Measurements from ENCODE around the gene CSRP3. TPM values are rescaled to one million over a fixed set of nuclear protein-coding genes. Genes with fewer than 3 reads are reported as not detected.

The CSRP3 gene
- total RNA-seq, 1 donor from 2014 or later, result not detected

DNA sequence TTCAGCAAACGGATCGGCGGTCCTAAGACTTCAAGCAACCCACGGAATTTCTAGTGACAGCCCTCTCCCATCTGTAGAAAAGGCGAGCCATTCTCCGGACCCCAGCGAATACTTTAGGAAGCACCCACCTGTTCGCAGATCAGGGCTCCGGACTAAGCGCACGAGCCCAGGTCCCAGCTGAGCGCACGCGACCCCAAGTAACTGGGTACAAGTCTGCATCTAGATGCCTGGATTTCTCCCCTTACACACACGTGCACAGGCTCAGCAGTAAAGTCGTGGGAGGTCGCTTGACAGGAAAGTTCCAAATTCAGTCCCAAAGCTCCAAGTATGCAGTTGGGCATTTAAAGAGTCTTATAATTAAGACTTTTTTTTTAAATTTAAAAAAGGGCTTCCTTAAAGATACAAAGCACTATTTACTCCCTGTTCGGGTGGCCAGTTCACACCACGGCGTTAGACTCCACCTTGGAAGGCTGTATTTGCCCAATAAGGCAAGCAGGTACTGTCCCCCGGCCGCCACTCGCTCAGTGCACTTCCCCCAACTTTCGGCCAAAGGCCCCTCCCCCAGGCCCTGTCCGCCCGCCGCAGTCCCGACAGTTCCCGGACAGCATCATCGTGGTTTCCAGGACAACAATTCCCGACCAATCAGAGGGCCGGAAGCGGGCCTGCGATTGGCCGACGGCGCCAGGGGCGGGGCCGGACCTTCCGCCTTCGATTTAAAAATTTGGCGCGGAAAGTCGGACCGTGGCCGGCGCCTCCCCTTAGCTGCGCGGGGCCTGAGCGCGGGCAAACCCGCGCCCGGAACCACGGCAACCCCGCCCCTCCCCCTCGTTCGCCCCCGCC, 38.9 kb upstream of the CSRP3 start, which contains the start of gene E2F8:
Gene E2F8, minus strand, starts transcription at position 526 of the 840 bp plus-strand sequence. CDS start 824 bp downstream, outside the sequence.
- Mint-ChIP-seq H3K4me3 (ENCODE audit: low read depth) (peak within 1 kb of the TSS; percentile 87), H3K36me3 (ENCODE audit: insufficient read depth) (peaks cover 8% of the 10 kb centered on the region), H3K27me3 (peaks cover 32% of the 10 kb centered on the region), H3K9me3 (ENCODE audit: low read depth) (no peaks in the 10 kb centered on the region), H3K4me1 (ENCODE audit: low read depth) (peaks cover 5% of the 10 kb centered on the region), H3K27ac (peak within 1 kb of the TSS; percentile 92)
- DNase-seq (ENCODE audit: low spot score, unreplicated experiment), result peak; percentile 97
- TF ChIP-seq, protein P1, sequence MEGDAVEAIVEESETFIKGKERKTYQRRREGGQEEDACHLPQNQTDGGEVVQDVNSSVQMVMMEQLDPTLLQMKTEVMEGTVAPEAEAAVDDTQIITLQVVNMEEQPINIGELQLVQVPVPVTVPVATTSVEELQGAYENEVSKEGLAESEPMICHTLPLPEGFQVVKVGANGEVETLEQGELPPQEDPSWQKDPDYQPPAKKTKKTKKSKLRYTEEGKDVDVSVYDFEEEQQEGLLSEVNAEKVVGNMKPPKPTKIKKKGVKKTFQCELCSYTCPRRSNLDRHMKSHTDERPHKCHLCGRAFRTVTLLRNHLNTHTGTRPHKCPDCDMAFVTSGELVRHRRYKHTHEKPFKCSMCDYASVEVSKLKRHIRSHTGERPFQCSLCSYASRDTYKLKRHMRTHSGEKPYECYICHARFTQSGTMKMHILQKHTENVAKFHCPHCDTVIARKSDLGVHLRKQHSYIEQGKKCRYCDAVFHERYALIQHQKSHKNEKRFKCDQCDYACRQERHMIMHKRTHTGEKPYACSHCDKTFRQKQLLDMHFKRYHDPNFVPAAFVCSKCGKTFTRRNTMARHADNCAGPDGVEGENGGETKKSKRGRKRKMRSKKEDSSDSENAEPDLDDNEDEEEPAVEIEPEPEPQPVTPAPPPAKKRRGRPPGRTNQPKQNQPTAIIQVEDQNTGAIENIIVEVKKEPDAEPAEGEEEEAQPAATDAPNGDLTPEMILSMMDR (IDR thresholded peaks at IDR 0.05; ENCODE audit: unreplicated experiment), result no peak

DNA sequence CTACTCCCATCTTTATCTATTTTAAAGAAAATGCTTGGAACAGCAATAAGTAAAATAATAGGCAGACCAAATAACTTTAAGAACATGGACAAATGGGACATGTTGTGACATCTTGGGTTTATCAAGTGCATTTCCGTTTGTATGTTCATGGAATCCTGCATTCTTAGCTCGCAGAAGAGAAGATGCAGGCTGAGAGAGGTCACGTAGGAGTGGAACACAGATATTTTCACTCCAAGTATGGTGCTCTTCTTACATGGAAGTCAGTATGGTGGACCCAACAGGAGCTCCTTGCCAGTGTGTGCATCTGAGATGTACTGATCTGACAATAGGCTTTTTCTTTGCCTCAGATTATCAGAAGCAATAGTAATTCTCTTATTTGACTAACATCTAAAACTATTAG, 37.3 kb upstream of the CSRP3 start:
- Mint-ChIP-seq H3K27ac (no peak overlapping the region), H3K9me3 (ENCODE audit: low read depth) (no peaks in the 10 kb centered on the region), H3K4me3 (ENCODE audit: low read depth) (peak overlapping the region; percentile 42), H3K27me3 (peaks cover 25% of the 10 kb centered on the region), H3K4me1 (ENCODE audit: low read depth) (peaks cover 5% of the 10 kb centered on the region), H3K36me3 (ENCODE audit: insufficient read depth) (peaks cover 15% of the 10 kb centered on the region)
- TF ChIP-seq, protein P1 (IDR thresholded peaks at IDR 0.05; ENCODE audit: unreplicated experiment), result no peak
- DNase-seq (ENCODE audit: low spot score, unreplicated experiment), result no peak

DNA sequence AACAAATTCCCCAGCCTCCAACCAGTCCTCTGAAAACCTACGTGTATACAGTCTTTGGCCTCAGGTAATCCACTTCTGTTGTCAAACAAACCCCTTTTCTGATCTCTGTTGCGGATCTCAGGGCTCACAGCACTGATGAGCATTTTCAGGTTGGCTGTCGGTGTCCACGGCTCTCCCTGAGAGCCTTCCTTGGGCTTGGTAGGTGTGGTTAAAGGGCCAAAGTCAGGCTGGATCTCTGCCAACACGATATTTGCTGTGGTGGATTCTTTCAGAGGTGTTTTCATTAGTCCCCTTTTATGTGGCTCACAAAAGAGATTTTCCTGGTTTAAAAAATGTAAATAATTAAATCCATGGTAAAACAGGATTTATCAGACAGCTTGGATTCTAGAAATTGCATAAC, 36.0 kb upstream of the CSRP3 start:
- TF ChIP-seq, protein P1 (IDR thresholded peaks at IDR 0.05; ENCODE audit: unreplicated experiment), result no peak
- no peak for DNase-seq (ENCODE audit: low spot score, unreplicated experiment)
- Mint-ChIP-seq H3K27ac (no peak overlapping the region), H3K4me1 (ENCODE audit: low read depth) (peaks cover 5% of the 10 kb centered on the region), H3K27me3 (peaks cover 12% of the 10 kb centered on the region), H3K4me3 (ENCODE audit: low read depth) (no peak overlapping the region), H3K36me3 (ENCODE audit: insufficient read depth) (peaks cover 18% of the 10 kb centered on the region), H3K9me3 (ENCODE audit: low read depth) (no peaks in the 10 kb centered on the region)

DNA sequence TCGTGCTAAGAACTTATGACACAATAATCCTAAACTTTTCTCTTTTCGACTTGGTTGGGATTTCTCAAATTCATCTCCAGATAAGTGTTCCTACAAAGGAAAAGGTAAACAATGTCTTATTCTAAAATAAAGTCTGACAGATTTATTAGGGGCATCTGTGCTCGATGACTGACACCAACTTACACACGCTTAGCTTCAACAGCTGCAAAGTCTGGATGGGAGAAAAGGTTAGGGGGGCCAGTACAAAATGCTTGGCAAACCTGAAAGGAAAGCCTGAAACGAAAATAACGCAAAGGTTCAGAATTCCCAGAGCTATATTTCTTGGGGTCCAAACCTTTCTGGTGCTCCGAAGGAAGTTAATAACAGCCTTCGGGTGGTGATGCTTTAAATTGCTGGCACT, 35.6 kb upstream of the CSRP3 start:
- Mint-ChIP-seq H3K27ac (no peak overlapping the region), H3K4me3 (ENCODE audit: low read depth) (no peak overlapping the region), H3K27me3 (peaks cover 8% of the 10 kb centered on the region), H3K9me3 (ENCODE audit: low read depth) (no peaks in the 10 kb centered on the region), H3K36me3 (ENCODE audit: insufficient read depth) (peaks cover 18% of the 10 kb centered on the region), H3K4me1 (ENCODE audit: low read depth) (peaks cover 3% of the 10 kb centered on the region)
- TF ChIP-seq, protein P1 (IDR thresholded peaks at IDR 0.05; ENCODE audit: unreplicated experiment), result no peak
- DNase-seq (ENCODE audit: low spot score, unreplicated experiment), result no peak

DNA sequence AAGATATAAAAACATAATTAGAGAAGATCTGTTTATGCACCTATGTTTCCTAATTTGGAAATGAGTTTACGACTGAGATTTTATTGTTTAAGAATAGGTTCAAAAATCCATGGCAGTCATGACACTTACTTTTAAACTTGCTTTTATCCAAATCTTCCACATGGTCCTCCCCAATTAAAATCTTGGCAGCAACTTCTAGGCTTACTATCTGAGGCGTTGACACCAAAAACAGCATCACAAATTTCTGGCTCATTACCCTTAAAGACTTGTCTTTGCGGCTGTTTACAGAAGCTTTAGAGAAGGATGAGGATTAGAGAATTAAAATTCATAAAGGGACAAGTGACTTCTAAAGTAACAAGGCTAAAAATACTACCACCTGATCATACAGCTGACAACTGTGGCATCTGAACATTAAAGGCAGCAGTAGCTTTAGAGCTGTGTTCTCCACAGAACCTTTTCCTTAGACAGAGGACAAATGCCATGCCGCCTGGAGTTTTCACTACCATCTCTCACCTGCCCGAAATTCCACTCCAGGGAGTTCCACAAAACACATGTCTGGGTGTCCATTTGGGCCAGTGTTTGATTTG, 32.5 kb upstream of the CSRP3 start:
- no peak for DNase-seq (ENCODE audit: low spot score, unreplicated experiment)
- H3K9me3 Mint-ChIP-seq (ENCODE audit: low read depth), result no peaks in the 10 kb centered on the region
- TF ChIP-seq, protein P1 (IDR thresholded peaks at IDR 0.05; ENCODE audit: unreplicated experiment), result no peak
- no peaks in the 10 kb centered on the region for H3K4me1 Mint-ChIP-seq (ENCODE audit: low read depth)
- H3K36me3 Mint-ChIP-seq (ENCODE audit: insufficient read depth), result peaks cover 23% of the 10 kb centered on the region
- peaks cover 3% of the 10 kb centered on the region for H3K27me3 Mint-ChIP-seq
- H3K4me3 Mint-ChIP-seq (ENCODE audit: low read depth), result no peak overlapping the region
- no peak overlapping the region for H3K27ac Mint-ChIP-seq
